HCT116 (cell line): ENCODE data around the gene NEU4. TPM values are rescaled to one million over a fixed set of nuclear protein-coding genes. Genes with fewer than 3 reads are reported as not detected.

Experiments
- ATAC-seq: fragments of 200-7000 bp; cut with Tn5 transposase; 2 replicates; pipeline ENCODE4 v1.9.1; 2020; ENCODE audit warnings: mild to moderate bottlenecking, moderate library complexity
- BruUV-seq: library from RNA; stranded (reverse); fragments of 400-500 nt; replicated peaks from 2 replicates; lab custom pipeline; 2021; lab: Mats Ljungman, UMichigan
- CTCF ChIA-PET: fragments of 300-600 bp; sonication (Branson Sonifier 250); formaldehyde crosslinking; loops from one replicate; lab custom pipeline; 2021; ENCODE audit warnings: antibody characterized with exemption; lab: Charles Lee
- POLR2A ChIA-PET: fragments of 300-600, 350-600 bp; sonication (Branson Sonifier 250); formaldehyde crosslinking; loops from one replicate; lab custom pipeline; 2021; ENCODE audit warnings: antibody characterized with exemption; lab: Charles Lee
- RAD21 ChIA-PET, 2 experiments: fragments of 300-600 bp; sonication (Branson Sonifier 250); formaldehyde crosslinking; loops; one replicate each; lab custom pipeline; 2023; ENCODE audit warnings: low total read pairs in 2 of 2; ENCODE audit not compliant: uncharacterized antibody in 2 of 2, unreplicated experiment in 2 of 2, low non-redundant PET in 1 of 2; lab: Charles Lee
- DNase-seq: peaks from one replicate; pipeline ENCODE4 v3.0.0-alpha.2; 2010; ENCODE audit warnings: low read depth, low spot score
- H2AFZ ChIP-seq: fragments of 200-600 bp; shearing (Covaris generic), sonication (generic); 2 replicates; pipeline ENCODE4 v1.6.1; 2017; ENCODE audit warnings: low read depth, mixed run types, mixed read lengths, antibody characterized with exemption, low read length; ENCODE audit not compliant: poor library complexity, severe bottlenecking
- H3K27ac ChIP-seq: 2 replicates; pipeline ENCODE4 v1.5.1; 2012; ENCODE audit warnings: low read depth, low read length
- H3K27me3 ChIP-seq: fragments of 200-600 bp; sonication (generic); 2 replicates; pipeline ENCODE4 v1.6.1; 2016; ENCODE audit warnings: mixed run types, low read length, mixed read lengths; ENCODE audit not compliant: insufficient read depth
- H3K36me3 ChIP-seq, 2 experiments: fragments of 200-500 bp in 1 of 2; fragments of 200-600 bp in 1 of 2; sonication (Bioruptor generic) in 1 of 2; sonication (generic) in 1 of 2; 2 replicates each; pipeline versions ENCODE4 v1.5.1 to v1.6.1; 2014 to 2016; ENCODE audit warnings: low read length in 2 of 2, inconsistent platforms in 1 of 2, mixed read lengths in 1 of 2, mixed run types in 1 of 2; ENCODE audit not compliant: insufficient read depth in 2 of 2, control insufficient read depth in 1 of 2
- H3K4me1 ChIP-seq, 2 experiments: fragments of 200-600 bp in 1 of 2; sonication (generic) in 1 of 2; 2 replicates each; pipeline versions ENCODE4 v1.5.1 to v1.6.1; 2012 to 2017; ENCODE audit warnings: low read length in 2 of 2, inconsistent platforms in 1 of 2, mild to moderate bottlenecking in 1 of 2, mixed read lengths in 1 of 2, mixed run types in 1 of 2, moderate library complexity in 1 of 2; ENCODE audit not compliant: insufficient read depth in 2 of 2, control insufficient read depth in 1 of 2
- H3K4me2 ChIP-seq: fragments of 200-600 bp; sonication (generic); 2 replicates; pipeline ENCODE4 v1.6.1; 2017; ENCODE audit warnings: mixed run types, low read length, mixed read lengths
- H3K4me3 ChIP-seq, 2 experiments: fragments of 200-600 bp in 1 of 2; sonication (generic) in 1 of 2; replicated peaks in 1 of 2; 2 replicates each; pipeline ENCODE4 v1.5.1; 2011 to 2016; ENCODE audit warnings: low read length in 2 of 2, control low read depth in 1 of 2, low read depth in 1 of 2, mild to moderate bottlenecking in 1 of 2, mixed read lengths in 1 of 2, mixed run types in 1 of 2
- H3K79me2 ChIP-seq: fragments of 200-600 bp; sonication (generic); 2 replicates; pipeline ENCODE4 v1.6.1; 2017; ENCODE audit warnings: mild to moderate bottlenecking, mixed run types, low read length, moderate library complexity, mixed read lengths; ENCODE audit not compliant: insufficient read depth
- H3K9ac ChIP-seq: fragments of 200-600 bp; sonication (generic); 2 replicates; pipeline ENCODE4 v1.6.1; 2016; ENCODE audit warnings: low read length, mixed read lengths
- H3K9me2 ChIP-seq: fragments of 200-600 bp; sonication (generic), shearing (Covaris generic); 2 replicates; pipeline ENCODE4 v1.6.1; 2017; ENCODE audit warnings: mixed run types, mild to moderate bottlenecking, moderate library complexity; ENCODE audit not compliant: insufficient read depth
- H3K9me3 ChIP-seq, 2 experiments: fragments of 200-500 bp in 1 of 2; fragments of 200-600 bp in 1 of 2; sonication (Bioruptor generic) in 1 of 2; sonication (generic) in 1 of 2; 2 replicates each; pipeline ENCODE4 v1.6.1; 2014 to 2017; ENCODE audit warnings: low read length in 2 of 2, mixed read lengths in 2 of 2, inconsistent platforms in 1 of 2, low read depth in 1 of 2, mild to moderate bottlenecking in 1 of 2, mixed run types in 1 of 2, moderate library complexity in 1 of 2; ENCODE audit not compliant: control insufficient read depth in 1 of 2, insufficient read depth in 1 of 2
- H4K20me1 ChIP-seq: fragments of 200-600 bp; sonication (generic), shearing (Covaris generic); 2 replicates; pipeline ENCODE4 v1.6.1; 2017; ENCODE audit warnings: mixed run types, mild to moderate bottlenecking, moderate library complexity; ENCODE audit not compliant: insufficient read depth
- CBX3 ChIP-seq: IDR thresholded peaks from 2 replicates; pipeline ENCODE4 v1.6.1; 2012; ENCODE audit warnings: low read depth
- EGR1 ChIP-seq: IDR thresholded peaks from 2 replicates; pipeline ENCODE4 v1.6.1; 2012; ENCODE audit warnings: low read depth
- EZH2 ChIP-seq: fragments of 200-600 bp; sonication (generic); IDR thresholded peaks from 2 replicates; pipeline ENCODE4 v1.6.1; 2017; ENCODE audit warnings: antibody characterized with exemption, mixed run types
- POLR2AphosphoS5 ChIP-seq: IDR thresholded peaks from 2 replicates; pipeline ENCODE4 v1.6.1; 2011; ENCODE audit warnings: mild to moderate bottlenecking, low read depth, low read length, moderate library complexity
- RAD21 ChIP-seq: IDR thresholded peaks from 2 replicates; pipeline ENCODE4 v1.6.1; 2012; ENCODE audit warnings: low read depth, mild to moderate bottlenecking
- SP1 ChIP-seq: IDR thresholded peaks from 2 replicates; pipeline ENCODE4 v1.6.1; 2012; ENCODE audit warnings: low read depth
- ZFX ChIP-seq: fragments of 450-650 bp; IDR thresholded peaks from 2 replicates; pipeline ENCODE4 v1.6.1; 2017
- intact Hi-C: fragments of 100-400 bp; cut with micrococcal nuclease; formaldehyde crosslinking; loops from 2 replicates; pipeline ENCODE4 v1.10.0; 2022
- total RNA-seq: library from RNA; stranded (reverse); gene quantifications from one replicate; pipeline ENCODE4 v1.2.1, GENCODE V29; 2021; ENCODE audit not compliant: unreplicated experiment
- TF ChIP-seq, protein P1 (sequence below): IDR thresholded peaks from 2 replicates; pipeline ENCODE4 v1.6.1; 2012
- TF ChIP-seq, protein P2 (sequence below): IDR thresholded peaks from 2 replicates; pipeline ENCODE4 v1.6.1; 2011; ENCODE audit warnings: mild to moderate bottlenecking, low read length, moderate library complexity; ENCODE audit not compliant: insufficient replicate concordance; ENCODE audit errors: extremely low read depth

NEU4 gene
- total RNA-seq, 1 experiment from 2014 or later, result 0.34 TPM

GRCh38 chr2:241848761-241849615, 40.0 kb downstream of the NEU4 start:
- H3K9me3 ChIP-seq, result no peaks in the 10 kb centered on the region
- H3K27me3 ChIP-seq, result no peaks in the 10 kb centered on the region
- intact Hi-C loops, result no loop called here
- CTCF ChIA-PET, result no interaction called here
- H3K79me2 ChIP-seq, result no peaks in the 10 kb centered on the region
- no peaks in the 10 kb centered on the region for H3K9me2 ChIP-seq
- no peak overlapping the region for H2AFZ ChIP-seq
- H3K4me1 ChIP-seq, result peaks cover 10 to 14% of the 10 kb centered on the region in 2 experiments
- ATAC-seq, result no peak
- BruUV-seq, result no TSS peak
- no peak overlapping the region for H3K9ac ChIP-seq
- RAD21 ChIA-PET, result no interaction called here
- no peak overlapping the region for H3K27ac ChIP-seq
- POLR2A ChIA-PET, result no interaction called here
- no peaks in the 10 kb centered on the region for H3K36me3 ChIP-seq
- no peak overlapping the region for H3K4me3 ChIP-seq
- no peak overlapping the region for H3K4me2 ChIP-seq
- no peak for DNase-seq
- TF ChIP-seq EZH2 (no peak), EGR1 (no peak), CBX3 (no peak), RAD21 (no peak), SP1 (no peak), ZFX (no peak), POLR2AphosphoS5 (no peak)
- TF ChIP-seq, protein P1, sequence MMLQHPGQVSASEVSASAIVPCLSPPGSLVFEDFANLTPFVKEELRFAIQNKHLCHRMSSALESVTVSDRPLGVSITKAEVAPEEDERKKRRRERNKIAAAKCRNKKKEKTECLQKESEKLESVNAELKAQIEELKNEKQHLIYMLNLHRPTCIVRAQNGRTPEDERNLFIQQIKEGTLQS, result no peak
- TF ChIP-seq, protein P2, sequence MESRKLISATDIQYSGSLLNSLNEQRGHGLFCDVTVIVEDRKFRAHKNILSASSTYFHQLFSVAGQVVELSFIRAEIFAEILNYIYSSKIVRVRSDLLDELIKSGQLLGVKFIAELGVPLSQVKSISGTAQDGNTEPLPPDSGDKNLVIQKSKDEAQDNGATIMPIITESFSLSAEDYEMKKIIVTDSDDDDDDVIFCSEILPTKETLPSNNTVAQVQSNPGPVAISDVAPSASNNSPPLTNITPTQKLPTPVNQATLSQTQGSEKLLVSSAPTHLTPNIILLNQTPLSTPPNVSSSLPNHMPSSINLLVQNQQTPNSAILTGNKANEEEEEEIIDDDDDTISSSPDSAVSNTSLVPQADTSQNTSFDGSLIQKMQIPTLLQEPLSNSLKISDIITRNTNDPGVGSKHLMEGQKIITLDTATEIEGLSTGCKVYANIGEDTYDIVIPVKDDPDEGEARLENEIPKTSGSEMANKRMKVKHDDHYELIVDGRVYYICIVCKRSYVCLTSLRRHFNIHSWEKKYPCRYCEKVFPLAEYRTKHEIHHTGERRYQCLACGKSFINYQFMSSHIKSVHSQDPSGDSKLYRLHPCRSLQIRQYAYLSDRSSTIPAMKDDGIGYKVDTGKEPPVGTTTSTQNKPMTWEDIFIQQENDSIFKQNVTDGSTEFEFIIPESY, result no peak
- no peaks in the 10 kb centered on the region for H4K20me1 ChIP-seq
